NCI-H748 (cell line): ENCODE results near the gene ABL2.

Experiments
- DNase-seq: peaks from one replicate; lab custom pipeline; 2025; ENCODE audit not compliant: unreplicated experiment; lab: John Stamatoyannopoulos, UW

The ABL2 gene

DNA sequence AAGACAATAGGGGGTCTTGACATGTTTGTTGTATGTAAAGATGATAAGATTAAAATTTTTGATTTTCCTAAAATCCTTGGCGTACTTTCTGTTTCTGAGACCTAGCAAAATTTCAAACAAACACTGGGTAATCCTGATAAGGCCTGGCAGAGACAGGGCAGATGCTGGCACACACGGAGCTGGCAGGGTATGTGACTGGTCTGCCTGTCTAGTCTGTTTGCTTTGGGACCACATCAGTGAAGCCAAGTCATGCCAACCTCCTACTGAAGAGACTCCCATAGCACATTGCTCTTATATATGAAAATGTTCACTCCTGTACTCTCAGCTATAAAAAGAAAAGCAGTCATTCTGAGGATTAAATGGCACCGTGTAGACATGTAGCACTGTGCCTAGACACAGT, 133.6 kb downstream of the ABL2 start:
- DNase-seq: no peak

DNA sequence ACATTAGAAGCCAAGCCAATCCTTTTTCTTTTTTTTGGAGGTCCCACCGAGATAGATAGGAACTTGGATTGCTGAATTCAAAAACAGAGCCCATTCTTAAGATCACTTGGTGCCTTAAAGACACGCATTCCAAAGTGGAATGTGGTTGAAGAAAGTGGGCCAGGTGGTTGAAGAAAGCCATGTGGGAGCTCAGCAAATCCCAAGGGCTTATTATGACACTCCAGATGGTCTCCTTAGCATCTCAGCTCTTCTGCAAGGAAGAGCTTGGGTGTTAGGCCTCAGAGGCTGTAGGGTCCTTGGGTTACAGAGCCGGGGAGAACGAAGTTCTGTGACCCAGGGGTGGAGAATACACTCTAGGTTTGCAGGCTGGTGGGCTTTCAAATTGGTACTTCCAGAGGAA, 134.1 kb downstream of the ABL2 start:
- no peak for DNase-seq

DNA sequence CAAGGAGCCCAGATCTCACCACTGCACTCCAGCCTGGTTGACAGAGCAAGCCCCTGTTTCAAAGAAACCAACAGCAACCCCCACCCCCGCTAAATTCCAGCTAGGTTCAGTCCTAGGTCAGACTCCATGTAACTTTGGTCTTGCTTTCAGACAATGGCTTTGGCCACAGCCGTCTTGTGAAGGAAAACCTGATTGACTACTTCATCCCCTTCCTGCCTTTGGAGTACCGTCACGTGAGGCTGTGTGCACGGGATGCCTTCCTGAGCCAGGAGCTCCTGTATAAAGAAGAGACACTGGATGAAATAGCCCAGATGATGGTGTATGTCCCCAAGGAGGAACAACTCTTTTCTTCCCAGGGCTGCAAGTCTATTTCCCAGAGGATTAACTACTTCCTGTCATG, 134.7 kb downstream of the ABL2 start:
- DNase-seq: no peak

DNA sequence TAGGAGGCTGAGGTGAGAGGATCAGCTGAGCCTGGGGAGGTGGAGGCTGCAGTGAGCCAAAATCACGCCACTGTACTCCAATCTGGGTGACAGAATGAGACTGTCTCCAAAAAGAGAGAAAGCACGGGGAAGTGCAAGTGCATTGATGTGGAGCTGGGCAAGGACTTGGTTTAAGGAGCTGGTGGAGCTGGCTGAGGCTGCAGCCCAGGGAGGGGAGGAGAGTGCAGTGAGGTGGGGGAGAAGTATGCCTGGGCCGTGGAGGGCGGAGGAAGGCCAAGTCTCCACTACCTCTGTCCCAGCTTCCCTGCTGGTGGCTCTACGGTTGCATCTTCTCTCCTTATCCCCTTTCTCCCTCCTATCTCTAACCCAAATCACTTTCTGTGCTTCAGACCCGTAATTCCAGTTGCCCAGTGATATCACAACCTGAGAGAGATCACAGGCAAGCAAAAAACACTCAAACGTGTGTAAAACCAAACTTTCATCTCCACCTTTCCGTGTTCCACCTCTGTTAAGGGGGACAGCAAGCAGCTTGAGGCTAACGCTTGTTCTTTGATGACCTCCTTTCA, 136.5 kb downstream of the ABL2 start:
- no peak for DNase-seq

DNA sequence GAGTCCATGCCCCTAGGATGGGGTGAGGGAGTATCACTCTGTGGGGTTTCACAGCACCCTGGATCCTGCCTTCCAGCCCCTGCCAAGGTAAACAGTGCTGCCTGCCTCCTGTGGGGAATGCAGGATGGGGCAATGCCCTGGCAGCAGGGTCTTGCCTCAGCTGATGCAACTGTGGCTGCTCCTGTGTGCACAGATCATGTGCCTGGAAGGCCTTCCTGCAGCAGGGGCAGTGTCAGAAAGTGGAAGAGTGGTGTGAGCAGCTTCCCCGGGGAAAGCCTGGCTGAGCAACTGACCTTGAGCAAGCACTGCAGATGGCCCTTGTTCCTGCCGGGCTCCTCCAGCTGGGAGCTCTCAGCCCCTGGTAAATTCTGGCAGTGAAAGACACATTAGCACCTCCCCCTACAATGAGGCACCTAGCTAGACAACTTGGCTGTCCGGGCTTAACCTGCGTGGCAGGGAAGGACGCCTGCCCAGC, 137.7 kb downstream of the ABL2 start:
- DNase-seq: no peak

DNA sequence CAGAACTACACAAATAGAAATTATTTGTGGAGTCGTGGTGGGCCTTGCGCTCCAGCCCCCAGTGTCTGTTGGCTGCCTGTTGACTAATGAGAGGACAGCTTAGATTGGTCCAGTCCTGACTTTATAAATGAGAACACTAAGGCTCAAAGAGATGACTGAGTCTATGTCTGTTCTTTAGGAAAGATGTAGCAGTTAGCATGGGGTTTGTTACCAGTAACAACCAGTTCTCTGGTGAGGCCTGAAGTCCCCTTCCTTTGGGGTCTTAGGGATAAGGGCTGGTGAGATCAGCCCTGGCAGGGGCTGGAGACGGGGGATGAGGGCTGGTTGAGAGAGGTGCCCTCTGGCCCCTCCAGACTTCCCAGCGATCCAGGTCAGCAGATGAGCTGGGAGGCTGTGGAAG, 138.6 kb downstream of the ABL2 start:
- DNase-seq: no peak

DNA sequence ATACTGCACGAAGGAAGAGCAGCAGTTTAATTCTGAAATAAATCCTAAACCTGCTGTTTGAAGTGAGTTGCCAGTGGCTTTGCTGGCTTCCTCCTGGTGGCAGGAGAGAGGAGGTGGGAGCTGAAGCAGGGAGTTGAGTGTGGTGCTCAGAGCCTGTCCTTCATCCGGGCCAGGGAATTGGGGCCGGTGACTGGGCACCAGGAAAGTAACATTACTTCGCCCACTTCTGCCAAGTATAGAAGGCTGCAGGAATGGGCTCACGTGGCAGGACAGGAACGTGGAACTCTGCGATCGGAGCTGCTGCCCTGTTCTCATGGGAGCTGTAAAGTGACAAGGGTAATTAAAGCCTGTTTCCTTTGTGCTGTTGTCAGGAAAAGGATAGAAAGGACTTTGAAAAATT, 139.0 kb downstream of the ABL2 start:
- DNase-seq: no peak

DNA sequence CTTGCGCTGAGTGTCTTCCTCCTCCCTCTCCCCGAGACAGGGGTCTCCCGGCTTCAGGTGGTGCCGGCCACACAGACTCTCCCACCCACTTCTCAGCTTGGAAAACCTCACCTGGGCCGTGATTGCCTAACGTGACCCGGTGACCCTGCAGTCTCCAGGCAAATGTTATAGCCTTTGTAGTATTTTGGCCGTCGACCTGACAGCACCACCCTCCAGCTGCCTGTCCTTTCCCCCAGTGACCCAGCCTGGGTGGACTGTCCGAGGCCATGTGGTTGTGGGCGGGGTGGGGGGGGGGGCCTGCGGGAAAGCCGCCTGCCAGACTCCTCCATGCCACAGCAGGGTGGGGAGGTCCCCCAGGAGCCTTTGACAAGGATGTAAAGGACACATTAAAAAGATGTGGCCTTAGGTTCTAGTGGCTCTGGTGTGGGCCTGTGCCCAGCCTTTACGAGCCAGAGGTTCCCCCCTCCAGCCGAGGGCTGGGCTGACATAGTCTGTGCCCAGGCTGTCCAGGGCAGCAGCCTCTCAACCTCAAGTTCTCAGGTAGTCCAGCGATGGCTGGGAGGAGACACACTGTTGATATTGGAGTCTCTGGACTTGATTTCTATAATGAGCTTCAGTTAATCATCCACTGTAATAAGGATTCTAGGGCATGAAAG, 139.5 kb downstream of the ABL2 start:
- DNase-seq: no peak

DNA sequence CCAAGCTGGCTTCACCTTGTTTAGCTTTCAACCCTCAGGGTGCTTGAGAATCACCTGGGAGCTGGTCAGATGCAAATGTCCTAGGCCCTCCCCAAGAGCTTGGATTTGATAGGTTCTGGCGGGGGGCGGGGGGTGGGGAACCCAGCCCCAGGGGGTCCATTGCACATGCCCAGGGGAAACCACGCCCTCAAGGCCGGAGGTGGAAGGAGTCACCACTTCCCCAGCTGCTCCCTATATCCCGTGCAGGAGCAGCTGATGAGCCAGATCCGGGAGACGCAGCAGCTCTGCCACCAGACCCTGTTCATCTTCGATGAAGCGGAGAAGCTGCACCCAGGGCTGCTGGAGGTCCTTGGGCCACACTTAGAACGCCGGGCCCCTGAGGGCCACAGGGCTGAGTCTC, 141.8 kb downstream of the ABL2 start:
- DNase-seq: no peak

DNA sequence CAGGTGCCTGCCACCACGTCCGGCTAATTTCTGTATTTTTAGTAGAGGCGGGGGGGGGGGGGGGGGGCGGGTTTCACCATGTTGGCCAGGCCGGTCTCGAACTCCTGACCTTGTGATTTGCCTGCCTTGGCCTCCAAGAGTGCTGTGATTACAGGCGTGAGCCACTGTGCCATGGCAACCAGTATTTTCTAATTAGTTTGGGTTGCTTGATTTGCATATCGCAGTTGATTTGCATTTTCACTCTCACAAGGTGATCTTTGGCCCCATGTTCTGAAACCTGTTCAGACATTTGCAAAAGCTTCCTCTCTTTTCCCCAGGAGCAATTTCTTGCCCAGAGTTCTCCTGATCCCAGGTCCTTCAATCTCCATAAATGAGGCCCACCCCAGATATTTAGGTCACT, 145.9 kb downstream of the ABL2 start:
- DNase-seq: no peak

DNA sequence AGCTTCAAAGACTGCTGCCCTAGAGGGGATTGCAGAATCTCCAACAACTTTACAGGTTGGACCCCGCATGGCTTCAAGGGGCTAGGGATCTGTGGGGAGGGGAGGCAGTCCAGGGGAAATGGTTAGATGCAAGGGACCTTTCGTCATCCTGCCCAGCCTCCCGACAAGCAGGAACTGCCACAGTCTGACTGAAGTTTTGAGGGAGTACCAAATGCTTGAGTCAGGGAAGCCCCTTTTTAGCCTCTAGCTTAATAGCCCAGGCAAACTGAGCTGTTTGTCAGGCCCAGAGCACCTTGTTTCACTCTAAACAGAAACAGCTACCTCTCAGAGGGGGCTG, 146.5 kb downstream of the ABL2 start:
- no peak for DNase-seq

DNA sequence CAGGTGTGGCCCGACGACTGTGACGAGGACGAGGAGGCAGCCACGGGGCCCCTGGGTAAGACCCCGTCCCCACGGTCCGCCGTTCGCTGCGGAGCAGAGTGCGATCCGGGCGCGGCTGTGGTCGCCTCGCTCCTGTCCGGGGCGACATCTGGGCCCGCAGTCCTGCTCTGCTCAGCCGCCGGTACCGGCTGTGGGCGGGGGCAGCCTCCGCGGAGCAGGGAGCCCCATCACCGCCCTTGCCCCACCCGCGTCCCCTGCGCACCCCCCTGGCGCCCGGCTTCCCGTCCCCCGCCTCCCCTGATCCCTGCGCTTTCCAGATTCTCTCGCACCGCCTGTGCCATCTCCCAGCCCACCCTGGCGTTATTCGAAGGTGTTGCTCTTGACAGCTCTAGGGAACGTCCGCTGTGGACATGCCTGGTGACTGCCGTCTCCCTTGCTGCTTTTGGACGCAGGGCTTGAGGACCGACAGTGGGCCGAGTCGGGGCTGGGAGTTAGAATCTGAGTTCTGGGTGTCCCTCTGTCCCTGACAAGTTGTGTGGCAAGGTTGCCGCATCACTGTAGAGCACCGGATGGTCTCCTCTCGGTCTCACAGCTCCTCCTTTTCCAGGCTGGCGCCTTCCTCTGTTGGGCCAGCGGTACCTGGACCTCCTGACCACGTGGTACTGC, 147.0 kb downstream of the ABL2 start:
- peak; percentile 32 for DNase-seq

DNA sequence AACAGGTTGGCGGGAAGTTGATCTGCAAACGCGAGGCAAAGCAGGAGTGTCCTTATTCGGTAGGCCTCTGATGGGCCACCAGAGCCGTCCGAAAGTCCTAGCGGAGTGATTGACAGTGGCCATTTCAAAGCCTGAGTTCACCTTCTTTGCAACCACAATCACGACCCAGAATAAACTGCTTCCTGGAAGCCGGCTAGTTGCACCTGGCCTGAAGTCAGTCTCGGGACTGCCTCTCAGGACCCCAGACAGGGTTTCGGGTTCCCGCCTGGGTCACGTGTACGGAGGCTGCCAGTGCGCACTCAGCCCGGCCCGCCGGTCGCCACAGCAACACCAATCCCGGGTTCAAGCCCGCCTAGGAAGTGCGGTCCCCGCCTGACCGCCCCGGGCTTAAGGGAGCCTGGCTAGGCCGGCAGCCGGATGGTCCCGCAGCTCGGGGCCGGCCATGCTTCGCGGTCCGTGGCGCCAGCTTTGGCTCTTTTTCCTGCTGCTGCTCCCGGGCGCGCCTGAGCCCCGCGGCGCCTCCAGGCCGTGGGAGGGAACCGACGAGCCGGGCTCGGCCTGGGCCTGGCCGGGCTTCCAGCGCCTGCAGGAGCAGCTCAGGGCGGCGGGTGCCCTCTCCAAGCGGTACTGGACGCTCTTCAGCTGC, 147.7 kb downstream of the ABL2 start, which contains the start of gene TOR3A:
TOR3A (plus strand) TSS at position 384 of the 646 bp plus-strand sequence; CDS start at position 443, 59 bp downstream.
- DNase-seq: peak; percentile 83

DNA sequence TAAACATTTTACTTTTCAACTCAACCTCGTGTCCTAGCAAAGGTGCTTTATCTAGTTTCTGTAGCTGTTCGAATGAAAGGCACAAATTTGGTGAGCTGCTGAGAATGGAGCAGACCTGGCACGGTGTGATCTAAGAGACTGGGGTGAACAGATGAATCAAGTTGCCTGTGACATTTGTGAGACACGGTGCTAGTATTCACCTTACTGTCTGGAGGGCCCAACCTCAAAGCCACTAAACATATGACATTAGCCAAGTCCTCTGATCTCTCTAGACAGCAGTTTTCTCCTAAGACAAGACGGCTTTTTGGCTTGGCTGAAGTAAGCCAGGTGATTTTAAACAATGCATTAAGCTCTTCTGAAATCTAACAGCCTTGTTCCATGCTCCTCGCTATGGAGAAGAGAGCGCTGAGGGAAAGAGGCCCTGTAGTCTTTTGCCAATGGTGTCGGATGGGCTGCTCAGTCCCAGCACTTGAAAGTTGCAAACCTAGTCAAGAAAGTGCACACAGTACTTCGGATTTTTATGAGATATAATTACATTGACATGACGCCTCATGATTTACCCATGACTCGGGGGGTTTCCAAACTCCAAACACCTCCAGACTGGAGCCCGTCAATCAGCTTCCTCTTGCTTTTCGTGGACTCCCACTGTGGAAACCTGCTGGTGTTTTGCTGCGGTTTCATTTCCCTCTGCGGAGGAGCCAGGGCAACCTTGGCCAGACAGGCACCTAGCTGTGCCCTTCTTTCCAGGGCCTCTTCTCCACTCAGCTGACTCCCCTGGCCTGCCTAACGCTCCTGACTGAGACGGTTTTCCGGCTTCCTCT, 148.4 kb downstream of the ABL2 start:
- no peak for DNase-seq

DNA sequence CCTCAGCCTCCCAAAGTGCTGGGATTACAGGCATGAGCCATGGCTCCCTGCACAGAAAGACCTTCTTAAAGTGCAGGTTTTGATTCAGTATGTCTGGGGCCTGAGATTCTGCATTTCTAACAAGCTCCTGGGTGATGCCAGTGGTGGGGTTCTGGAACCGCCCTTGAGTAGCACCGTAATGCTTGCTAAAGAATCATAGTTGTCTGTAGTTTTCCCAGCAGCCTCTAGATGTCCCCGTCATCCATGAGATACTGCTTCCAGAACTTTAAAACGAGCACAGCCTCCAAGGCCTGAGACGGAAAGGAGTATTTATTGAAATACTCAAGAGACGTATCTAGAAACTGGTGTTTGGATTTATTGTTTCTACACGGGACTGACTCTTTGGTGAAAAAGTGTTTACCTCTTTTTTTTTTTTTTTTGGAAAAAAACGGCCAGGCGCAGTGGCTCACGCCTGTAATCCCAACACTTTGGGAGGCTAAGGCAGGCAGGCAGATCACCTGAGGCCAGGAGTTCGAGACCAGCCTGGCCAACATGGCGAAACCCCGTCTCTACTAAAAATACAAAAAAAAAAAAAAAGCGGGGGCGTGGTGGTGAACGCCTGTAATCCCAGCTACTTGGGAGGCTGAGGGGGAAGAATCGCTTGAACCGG, 150.2 kb downstream of the ABL2 start:
- peak; percentile 66 for DNase-seq

DNA sequence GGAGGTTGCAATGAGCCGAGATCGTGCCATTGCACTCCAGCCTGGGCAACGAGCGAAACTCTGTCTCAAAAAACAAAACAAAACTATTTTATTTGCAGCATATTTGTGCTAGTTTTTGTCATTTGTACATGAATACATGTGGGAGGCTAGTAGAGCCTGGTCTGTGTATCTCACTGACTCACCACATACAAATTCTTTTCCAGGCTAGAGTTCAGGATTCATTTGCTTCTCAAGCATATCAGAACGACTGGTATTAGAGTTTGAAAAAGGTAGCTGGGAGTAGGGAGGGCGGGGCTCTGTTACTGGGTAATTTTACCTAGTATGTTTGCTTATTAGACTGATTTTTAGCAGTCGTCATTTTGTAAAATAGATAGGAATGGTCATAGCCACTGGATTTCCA, 152.1 kb downstream of the ABL2 start:
- no peak for DNase-seq

DNA sequence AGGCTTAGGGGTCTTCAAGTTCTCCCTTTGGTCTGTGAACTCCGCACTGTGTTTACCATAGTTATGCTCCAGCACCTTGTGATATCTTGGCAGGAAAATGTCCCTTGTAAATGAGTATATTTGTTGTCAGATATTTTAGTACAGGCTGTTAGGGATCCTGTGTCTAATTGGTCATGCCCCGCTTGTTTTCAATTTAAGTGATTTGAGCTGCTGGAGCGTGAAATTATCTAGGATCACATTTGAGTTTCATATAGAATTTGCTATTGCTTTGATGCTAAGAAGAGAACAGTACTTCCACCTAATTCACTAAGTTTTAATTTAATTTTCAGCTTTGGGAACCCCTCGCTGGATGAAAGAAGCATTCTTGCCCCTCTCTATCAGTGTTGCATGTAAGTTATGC, 163.0 kb downstream of the ABL2 start:
- DNase-seq: no peak

DNA sequence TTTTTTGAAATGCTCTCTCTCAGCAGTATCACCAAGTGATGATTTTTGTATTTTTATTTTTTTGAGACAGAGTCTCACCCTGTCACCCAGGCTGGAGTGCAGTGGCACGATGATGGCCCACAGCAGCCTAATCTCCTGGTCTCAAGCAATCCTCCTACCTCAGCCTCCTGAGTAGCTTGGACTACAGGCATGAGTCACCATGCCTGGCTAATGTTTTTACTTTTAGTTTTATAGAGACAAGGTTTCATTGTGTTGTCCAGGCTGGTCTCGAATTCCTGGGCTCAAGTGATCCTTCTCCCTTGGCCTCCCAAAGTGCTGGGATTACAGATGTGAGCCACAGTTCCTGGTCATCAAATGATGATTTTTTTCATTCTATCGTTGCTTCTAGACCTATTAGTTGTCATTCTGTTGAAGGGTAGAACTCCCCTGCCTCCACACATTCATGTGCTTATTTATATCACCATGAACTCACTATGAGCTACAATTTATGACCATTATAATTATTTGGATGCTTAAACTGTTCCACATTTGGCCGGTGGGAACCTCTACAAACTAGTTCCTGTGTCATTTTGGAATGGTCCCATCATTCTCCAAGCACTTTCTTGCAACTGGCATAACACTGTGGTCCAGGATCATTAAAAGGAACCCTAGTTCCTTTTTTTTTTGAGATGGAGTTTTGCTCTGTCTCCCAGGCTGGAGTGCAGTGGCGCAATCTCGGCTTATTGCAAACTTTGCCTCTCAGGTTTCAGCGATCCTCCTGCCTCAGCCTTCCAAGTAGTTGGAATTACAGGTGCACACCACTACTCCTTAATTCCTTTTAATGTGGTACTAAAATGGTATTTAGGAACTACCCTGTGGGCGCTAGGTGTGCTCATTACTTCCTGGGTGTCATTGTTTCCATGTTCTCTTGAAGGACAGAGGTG, 167.9 kb downstream of the ABL2 start:
- no peak for DNase-seq
